ENCODE data around the gene BRI3. TPM values are rescaled to one million over a fixed set of nuclear protein-coding genes. Genes with fewer than 3 reads are reported as not detected.

The BRI3 gene
- total and polyA plus RNA-seq, 2 of the 13 experiments (the other 11 are each of a cell fraction or from before 2014, with no cell fraction given), result 54.0 to 103 TPM

GRCh38 chr7:98251601-98252424 lies 29.7 kb upstream of the BRI3 start, which contains the start of gene TECPR1 (continued):
- TF ChIP-seq MEIS2 (CRISPR knock-in tag; IDR thresholded peaks at IDR 0.05), result no peak
- 0 out of 2 replicates have a peak, but pooled peaks have one; percentile 29 for TF ChIP-seq ZNF629 (CRISPR knock-in tag; conservative IDR thresholded peaks at IDR 0.05)
- 0 out of 2 replicates have a peak, but pooled peaks have one; percentile 20 for TF ChIP-seq ZNF253 (CRISPR knock-in tag; IDR thresholded peaks at IDR 0.05; ENCODE audit: borderline replicate concordance)
- TF ChIP-seq ZNF501 (CRISPR knock-in tag; IDR thresholded peaks at IDR 0.05), result peak; percentile 63; the same call in 1 of the 2 replicates
- TF ChIP-seq NR1H2 (CRISPR knock-in tag; IDR thresholded peaks at IDR 0.05; ENCODE audit: borderline replicate concordance, low read depth), result no peak
- no peak for TF ChIP-seq JDP2 (CRISPR knock-in tag; IDR thresholded peaks at IDR 0.05; ENCODE audit: borderline replicate concordance)
- TF ChIP-seq ZNF724P (CRISPR knock-in tag; IDR thresholded peaks at IDR 0.05; ENCODE audit: borderline replicate concordance), result no peak; the same call in 1 of the 2 replicates
- TF ChIP-seq KDM2A (CRISPR knock-in tag; IDR thresholded peaks at IDR 0.05; ENCODE audit: borderline replicate concordance, low read depth), result peak; percentile 86
- no peak for TF ChIP-seq CHD4 (IDR thresholded peaks at IDR 0.05; ENCODE audit: borderline replicate concordance, low read length)
- no peak for TF ChIP-seq ZC3H4 (CRISPR knock-in tag; IDR thresholded peaks at IDR 0.05; ENCODE audit: borderline replicate concordance)
- TF ChIP-seq NR0B2 (CRISPR knock-in tag; IDR thresholded peaks at IDR 0.05), result peak; percentile 77
- TF ChIP-seq ZNF432 (CRISPR knock-in tag; IDR thresholded peaks at IDR 0.05; ENCODE audit: borderline replicate concordance), result no peak
- no peak for TF ChIP-seq RBM39 (IDR thresholded peaks at IDR 0.05; ENCODE audit: low read depth, low read length, poor library complexity, severe bottlenecking)
- TF ChIP-seq ATF5 (CRISPR knock-in tag; IDR thresholded peaks at IDR 0.05; ENCODE audit: low read depth), result no peak
- no peak for TF ChIP-seq XRCC5 (optimal IDR thresholded peaks at IDR 0.05; ENCODE audit: low read length)
- TF ChIP-seq ZNF558 (CRISPR knock-in tag; IDR thresholded peaks at IDR 0.05; ENCODE audit: borderline replicate concordance), result peak; percentile 27; the same call in 1 of the 2 replicates
- TF ChIP-seq STAT5B (CRISPR knock-in tag; IDR thresholded peaks at IDR 0.05), result no peak
- 0 out of 2 replicates have a peak, but pooled peaks have one; percentile 21 for TF ChIP-seq ZNF142 (CRISPR knock-in tag; IDR thresholded peaks at IDR 0.05)
- no peak for TF ChIP-seq ADNP (CRISPR knock-in tag; IDR thresholded peaks at IDR 0.05)
- TF ChIP-seq ATF7-NPFF (CRISPR knock-in tag; IDR thresholded peaks at IDR 0.05; ENCODE audit: low read depth), result peak; percentile 70; the same call in 1 of the 2 replicates
- TF ChIP-seq ZNF136 (CRISPR knock-in tag; IDR thresholded peaks at IDR 0.05; ENCODE audit: low read depth), result no peak
- TF ChIP-seq SNRNP70 (IDR thresholded peaks at IDR 0.05; ENCODE audit: low read depth, low read length), result no peak
- TF ChIP-seq ZNF138 (CRISPR knock-in tag; IDR thresholded peaks at IDR 0.05; ENCODE audit: low read depth), result peak; percentile 82; the same call in 1 of the 2 replicates
